Esophagus squamous epithelium (tissue), 4 donors: ENCODE data around the gene MICAL3.

Experiments used
- POLR2A ChIP-seq, 4 donors: fragments of 450-650 bp; IDR thresholded peaks; one replicate each; pipeline ENCODE4 v1.6.1; 2017; ENCODE audit warnings: antibody characterized with exemption in 4 of 4, mild to moderate bottlenecking in 4 of 4, moderate library complexity in 3 of 4
- TF ChIP-seq, protein P1 (sequence below), 6 experiments: fragments of 450-650 bp in 4 of 6; fragments of 200-600 bp in 2 of 6; sonication (generic) in 2 of 6; IDR thresholded peaks; one replicate each; pipeline ENCODE4 v1.5.1; 2016 to 2019; ENCODE audit warnings: antibody characterized with exemption in 6 of 6, mild to moderate bottlenecking in 4 of 6, moderate library complexity in 4 of 6

DNA sequence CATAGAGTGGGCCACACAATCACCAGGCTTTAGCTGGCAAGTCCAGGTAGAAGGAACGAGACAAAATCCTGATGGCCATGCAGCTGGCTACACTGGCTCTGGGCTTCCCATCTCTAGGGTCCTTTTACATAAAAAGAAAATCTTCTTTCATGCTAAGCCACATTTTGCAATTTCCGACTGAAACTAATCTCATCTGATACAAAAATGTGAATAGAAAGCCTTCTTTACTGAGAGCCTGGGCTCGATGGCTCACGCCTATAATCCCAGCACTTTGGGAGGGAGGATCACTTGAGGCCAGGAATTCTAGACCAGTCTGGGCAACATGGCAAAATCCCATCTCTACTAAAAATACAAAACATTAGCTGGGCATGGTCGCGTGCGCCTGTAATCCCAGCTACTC lies 67.2 kb downstream of the MICAL3 start:
- TF ChIP-seq, protein P1, sequence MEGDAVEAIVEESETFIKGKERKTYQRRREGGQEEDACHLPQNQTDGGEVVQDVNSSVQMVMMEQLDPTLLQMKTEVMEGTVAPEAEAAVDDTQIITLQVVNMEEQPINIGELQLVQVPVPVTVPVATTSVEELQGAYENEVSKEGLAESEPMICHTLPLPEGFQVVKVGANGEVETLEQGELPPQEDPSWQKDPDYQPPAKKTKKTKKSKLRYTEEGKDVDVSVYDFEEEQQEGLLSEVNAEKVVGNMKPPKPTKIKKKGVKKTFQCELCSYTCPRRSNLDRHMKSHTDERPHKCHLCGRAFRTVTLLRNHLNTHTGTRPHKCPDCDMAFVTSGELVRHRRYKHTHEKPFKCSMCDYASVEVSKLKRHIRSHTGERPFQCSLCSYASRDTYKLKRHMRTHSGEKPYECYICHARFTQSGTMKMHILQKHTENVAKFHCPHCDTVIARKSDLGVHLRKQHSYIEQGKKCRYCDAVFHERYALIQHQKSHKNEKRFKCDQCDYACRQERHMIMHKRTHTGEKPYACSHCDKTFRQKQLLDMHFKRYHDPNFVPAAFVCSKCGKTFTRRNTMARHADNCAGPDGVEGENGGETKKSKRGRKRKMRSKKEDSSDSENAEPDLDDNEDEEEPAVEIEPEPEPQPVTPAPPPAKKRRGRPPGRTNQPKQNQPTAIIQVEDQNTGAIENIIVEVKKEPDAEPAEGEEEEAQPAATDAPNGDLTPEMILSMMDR (IDR thresholded peaks at IDR 0.05), result no peak
- no peak for TF ChIP-seq POLR2A (IDR thresholded peaks at IDR 0.05)
